Transverse colon (tissue), 4 donors: Measurements from ENCODE around the gene PROCA1. TPM values are rescaled to one million over a fixed set of nuclear protein-coding genes. Genes with fewer than 3 reads are reported as not detected.

Source experiments
- DNase-seq: peaks from one replicate; pipeline ENCODE4 v3.0.0-alpha.2; 2019
- H3K27ac ChIP-seq, 4 donors: fragments of 200-600 bp; sonication (generic); 2 replicates each; pipeline ENCODE4 v1.5.1; 2016 to 2018; ENCODE audit warnings: inconsistent platforms in 4 of 4
- H3K27me3 ChIP-seq: fragments of 200-600 bp; sonication (generic); 2 replicates; pipeline ENCODE4 v1.5.1; 2017; ENCODE audit warnings: inconsistent platforms
- H3K36me3 ChIP-seq, 4 donors: fragments of 200-600 bp; sonication (generic); 2 replicates each; pipeline ENCODE4 v1.5.1; 2017 to 2019; ENCODE audit warnings: inconsistent platforms in 4 of 4
- H3K4me1 ChIP-seq, 4 donors: fragments of 200-600 bp; sonication (generic); 2 replicates each; pipeline ENCODE4 v1.5.1; 2017 to 2020; ENCODE audit warnings: inconsistent platforms in 4 of 4
- H3K4me3 ChIP-seq, 4 donors: fragments of 200-600 bp; sonication (generic); 1 replicate in 1 of 4; 2 replicates in 3 of 4; pipeline versions ENCODE4 v1.5.1 to v1.6.1; 2017 to 2019; ENCODE audit warnings: inconsistent platforms in 4 of 4
- H3K9me3 ChIP-seq, 2 donors: fragments of 200-600 bp; sonication (generic); 2 replicates each; pipeline ENCODE4 v1.5.1; 2017 to 2019; ENCODE audit warnings: inconsistent platforms in 2 of 2
- EP300 ChIP-seq: sonication (generic); formaldehyde crosslinking; IDR thresholded peaks from one replicate; pipeline ENCODE4 v1.6.1; 2017; ENCODE audit warnings: antibody characterized with exemption, low read depth
- POLR2A ChIP-seq: fragments of 450-650 bp; IDR thresholded peaks from one replicate; pipeline ENCODE4 v1.6.1; 2016; ENCODE audit warnings: antibody characterized with exemption, mild to moderate bottlenecking, moderate library complexity
- POLR2AphosphoS5 ChIP-seq, 3 donors: sonication (generic); formaldehyde crosslinking; IDR thresholded peaks; one replicate each; pipeline ENCODE4 v1.6.1; 2016; ENCODE audit warnings: antibody characterized with exemption in 3 of 3
- WGBS, 2 donors: methylation state at CpG; one replicate each; pipeline ENCODE4 v1.1.5; 2018; ENCODE audit warnings: low coverage in 1 of 2; 5-methylcytosine and 5-hydroxymethylcytosine counted together
- in situ Hi-C, 4 donors: fragments of 200-750 bp; cut with MboI; loops; one replicate each; pipeline versions ENCODE4 v1.15.0 to v1.15.1; 2017; ENCODE audit warnings: low sequenced_read_pairs in 3 of 4, low pct_ligation_motif_present in 1 of 4, low pct_unique_long_range_greater_than_20kb in 1 of 4
- intact Hi-C: fragments of 100-400 bp; cut with DNase I; formaldehyde crosslinking; loops from one replicate; pipeline ENCODE4 v1.15.1; 2023; ENCODE audit warnings: low total_unique reads
- total RNA-seq, 4 donors: library from RNA; depleted of rRNA; stranded (reverse); fragments of >200 nt; gene quantifications; one replicate each; pipeline ENCODE4 v1.1.0, GENCODE V29; 2016
- TF ChIP-seq, protein P1 (sequence below), 5 experiments: fragments of 200-600 bp in 3 of 5; fragments of 450-650 bp in 2 of 5; sonication (generic) in 3 of 5; IDR thresholded peaks; 1 replicate in 2 of 5; 2 replicates in 3 of 5; pipeline ENCODE4 v1.5.1; 2016 to 2017; ENCODE audit warnings: antibody characterized with exemption in 5 of 5, inconsistent platforms in 3 of 5, mild to moderate bottlenecking in 2 of 5, moderate library complexity in 1 of 5

The PROCA1 gene
- total RNA-seq, 4 donors from 2014 or later, result 0.96 to 2.9 (median 1.4) TPM; not detected in 1

DNA sequence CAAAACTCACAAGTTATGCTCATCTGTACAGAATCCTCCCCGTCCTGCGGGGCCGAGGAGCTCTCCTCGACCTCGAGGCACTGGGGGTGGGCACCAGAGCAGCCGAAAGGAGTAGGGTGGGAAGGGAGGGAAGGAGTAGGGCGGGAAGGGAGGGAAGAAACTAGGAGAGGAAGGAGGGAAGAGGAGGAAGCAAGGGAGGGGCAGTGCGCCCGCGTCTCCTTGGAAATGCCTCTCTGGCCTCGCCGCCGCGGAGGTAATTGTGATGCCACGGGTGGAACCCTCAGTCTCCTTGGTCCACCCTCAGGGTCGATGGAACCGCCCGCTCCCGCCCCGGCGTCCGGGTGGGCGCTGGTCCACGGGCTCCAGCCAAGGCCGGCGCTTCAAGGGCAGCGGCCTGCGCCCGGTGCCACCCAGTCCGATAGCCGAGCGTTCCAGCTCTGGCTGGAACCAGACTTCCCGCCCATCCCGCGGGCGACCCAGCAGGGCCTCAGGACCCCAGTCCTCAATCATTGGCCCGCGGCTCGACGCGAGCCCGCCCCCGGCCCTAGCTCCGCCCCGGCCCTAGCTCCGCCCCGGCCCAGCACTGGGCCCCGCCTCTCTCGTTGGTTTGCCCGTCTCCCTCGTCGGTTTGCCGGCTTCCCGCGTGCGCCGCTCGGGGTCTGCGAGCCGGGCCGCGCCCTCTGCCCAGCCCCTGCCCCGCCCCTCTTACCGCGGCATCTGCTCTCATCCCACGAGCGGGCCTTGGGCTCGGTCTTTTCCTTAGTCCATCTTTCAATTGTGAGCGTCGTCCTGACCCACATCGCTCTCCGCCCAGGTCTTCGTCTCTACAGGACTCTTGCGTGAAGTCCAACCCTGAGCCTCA is 596 bp downstream of the PROCA1 start:
- in situ Hi-C loops, result no loop called here
- no peaks in the 10 kb centered on the region for H3K9me3 ChIP-seq
- peak; percentile 93 for DNase-seq
- intact Hi-C loops, result no loop called here
- 0 to 3% methylated on average over 2 to 60 of the region's 74 CpGs for WGBS, 2 donors
- no peaks in the 10 kb centered on the region for H3K27me3 ChIP-seq
- no peaks in the 10 kb centered on the region for H3K36me3 ChIP-seq
- H3K4me3 ChIP-seq, result peak overlapping the region; percentile 34 to 68 (median 56)
- TF ChIP-seq POLR2AphosphoS5 (IDR thresholded peaks at IDR 0.05) (peak; percentile 81 to 86 (median 86)), POLR2A (peak; percentile 88), EP300 (no peak)
- TF ChIP-seq, protein P1, sequence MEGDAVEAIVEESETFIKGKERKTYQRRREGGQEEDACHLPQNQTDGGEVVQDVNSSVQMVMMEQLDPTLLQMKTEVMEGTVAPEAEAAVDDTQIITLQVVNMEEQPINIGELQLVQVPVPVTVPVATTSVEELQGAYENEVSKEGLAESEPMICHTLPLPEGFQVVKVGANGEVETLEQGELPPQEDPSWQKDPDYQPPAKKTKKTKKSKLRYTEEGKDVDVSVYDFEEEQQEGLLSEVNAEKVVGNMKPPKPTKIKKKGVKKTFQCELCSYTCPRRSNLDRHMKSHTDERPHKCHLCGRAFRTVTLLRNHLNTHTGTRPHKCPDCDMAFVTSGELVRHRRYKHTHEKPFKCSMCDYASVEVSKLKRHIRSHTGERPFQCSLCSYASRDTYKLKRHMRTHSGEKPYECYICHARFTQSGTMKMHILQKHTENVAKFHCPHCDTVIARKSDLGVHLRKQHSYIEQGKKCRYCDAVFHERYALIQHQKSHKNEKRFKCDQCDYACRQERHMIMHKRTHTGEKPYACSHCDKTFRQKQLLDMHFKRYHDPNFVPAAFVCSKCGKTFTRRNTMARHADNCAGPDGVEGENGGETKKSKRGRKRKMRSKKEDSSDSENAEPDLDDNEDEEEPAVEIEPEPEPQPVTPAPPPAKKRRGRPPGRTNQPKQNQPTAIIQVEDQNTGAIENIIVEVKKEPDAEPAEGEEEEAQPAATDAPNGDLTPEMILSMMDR (IDR thresholded peaks at IDR 0.05), result no peak
- H3K27ac ChIP-seq, result peak overlapping the region; percentile 92 to 95 (median 94)
- H3K4me1 ChIP-seq, result peaks cover 4 to 31% (median 19%) of the 10 kb centered on the region in 4 donors

DNA sequence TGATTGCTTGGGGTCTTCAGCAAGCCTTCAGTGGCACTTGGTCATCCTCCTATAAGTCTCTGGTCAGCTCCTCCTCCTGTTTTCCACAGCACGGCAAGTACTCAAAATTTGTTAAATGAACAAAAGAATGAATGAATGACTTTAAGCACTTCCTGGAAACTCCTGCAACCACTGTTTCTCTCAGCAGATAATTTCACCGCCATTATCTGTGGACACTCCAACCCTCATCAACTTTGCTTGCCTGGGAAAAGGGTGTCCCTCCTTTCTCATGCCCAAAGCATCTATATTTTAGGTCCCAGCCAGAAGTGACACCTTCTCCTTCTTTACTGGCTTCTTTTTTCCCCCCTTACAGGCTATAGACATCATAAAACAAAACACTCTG is 4.4 kb downstream of the PROCA1 start:
- WGBS, 2 donors, result 86 to 88% methylated on average over 2 of the region's 2 CpGs
- H3K36me3 ChIP-seq, result peaks cover 0 to 12% (median 2%) of the 10 kb centered on the region in 4 donors

DNA sequence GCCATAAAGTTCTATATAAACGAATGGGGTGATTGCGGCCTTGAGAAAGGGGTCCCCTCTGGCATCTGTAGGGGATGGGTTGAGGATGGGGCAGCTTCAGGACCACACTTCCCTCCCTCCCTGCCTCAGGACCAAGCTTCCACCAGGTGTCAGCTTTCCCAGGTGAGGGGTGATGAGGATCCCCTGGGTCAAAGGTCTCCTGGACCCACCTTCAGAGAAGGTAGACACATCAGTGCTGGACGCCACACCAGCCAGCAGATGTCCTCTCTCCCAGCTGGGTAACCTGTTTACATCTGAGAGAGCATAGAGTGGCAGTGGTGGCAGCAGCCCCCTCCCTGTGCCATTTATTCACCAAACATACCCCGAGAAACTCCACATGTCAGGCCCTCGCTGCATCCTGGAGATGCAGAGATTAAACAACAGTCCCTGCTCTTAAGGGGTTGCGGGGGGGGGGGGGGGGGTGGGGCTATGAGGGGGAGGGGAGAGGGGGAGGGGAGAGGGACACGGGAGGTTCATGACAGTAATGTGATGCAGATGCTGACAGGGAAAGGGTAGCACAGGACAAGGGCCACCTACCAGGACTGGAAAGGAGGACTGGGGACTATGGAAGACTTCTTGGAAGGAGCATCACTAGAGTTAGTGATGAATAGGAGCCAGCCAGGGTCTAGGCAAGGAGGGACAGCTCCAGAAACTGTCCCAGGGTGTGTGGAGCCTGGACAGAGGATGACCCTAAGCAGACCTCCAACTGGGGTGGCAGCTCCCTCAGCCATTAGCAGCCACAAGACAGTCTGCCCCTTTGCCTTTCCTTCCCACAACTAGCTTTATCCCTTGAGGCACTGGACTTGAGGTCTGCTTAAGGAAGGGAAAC is 5.0 kb downstream of the PROCA1 start:
- in situ Hi-C loops, result no loop called here
- H3K36me3 ChIP-seq, result peaks cover 0 to 18% (median 2%) of the 10 kb centered on the region in 4 donors

More for the DNA sequence above, 4.4 kb downstream of the PROCA1 start:
- Histone ChIP-seq H3K27me3 (no peaks in the 10 kb centered on the region), H3K27ac (no peak overlapping the region), H3K4me3 (no peak overlapping the region), H3K4me1 (peaks cover 2 to 31% (median 19%) of the 10 kb centered on the region in 4 donors), H3K9me3 (no peaks in the 10 kb centered on the region)
- no peak for DNase-seq
- intact Hi-C loops, result no loop called here
- no peak for TF ChIP-seq POLR2A
- TF ChIP-seq, protein P1 (IDR thresholded peaks at IDR 0.05), result no peak
- TF ChIP-seq POLR2AphosphoS5 (IDR thresholded peaks at IDR 0.05), result no peak
- TF ChIP-seq EP300, result no peak
- in situ Hi-C loops, result no loop called here

More for the DNA sequence above, 5.0 kb downstream of the PROCA1 start:
- WGBS, 2 donors, result 59 to 66% methylated on average over 4 to 6 of the region's 7 CpGs
- TF ChIP-seq, protein P1 (IDR thresholded peaks at IDR 0.05), result no peak
- no peak for TF ChIP-seq EP300
- no peak for TF ChIP-seq POLR2AphosphoS5 (IDR thresholded peaks at IDR 0.05)
- no peak for TF ChIP-seq POLR2A
- no peaks in the 10 kb centered on the region for H3K27me3 ChIP-seq
- no peak overlapping the region for H3K27ac ChIP-seq
- H3K9me3 ChIP-seq, result no peaks in the 10 kb centered on the region
- peaks cover 0 to 28% (median 13%) of the 10 kb centered on the region in 4 donors for H3K4me1 ChIP-seq
- DNase-seq, result no peak
- intact Hi-C loops, result no loop called here
- H3K4me3 ChIP-seq, result no peak overlapping the region
